ENCODE data around the gene ITPKB. TPM values are rescaled to one million over a fixed set of nuclear protein-coding genes. Genes with fewer than 3 reads are reported as not detected.
A peak's percentile ranks its signal among the peaks of the same experiment; 100 is the strongest.

ITPKB gene
- total RNA-seq, 1 donor from 2014 or later: 34.2 TPM

- no peak for DNase-seq (ENCODE audit: low read depth, low spot score)
These were observed 100.5 kb downstream of the ITPKB start for GRCh38 chr1:226638608-226639007.

GRCh38 chr1:226638001-226638601 lies 101.0 kb downstream of the ITPKB start:
- DNase-seq (ENCODE audit: low read depth, low spot score): no peak

- DNase-seq (ENCODE audit: low read depth, low spot score): no peak
These were observed 101.7 kb downstream of the ITPKB start for GRCh38 chr1:226637147-226637935.

GRCh38 chr1:226636847-226637096 lies 102.3 kb downstream of the ITPKB start:
- DNase-seq (ENCODE audit: low read depth, low spot score): no peak

GRCh38 chr1:226635456-226635941 lies 103.6 kb downstream of the ITPKB start:
- no peak for DNase-seq (ENCODE audit: low read depth, low spot score)

- no peak for DNase-seq (ENCODE audit: low read depth, low spot score)
These were observed 104.4 kb downstream of the ITPKB start for GRCh38 chr1:226634611-226635246.

- no peak for DNase-seq (ENCODE audit: low read depth, low spot score)
These were observed 104.9 kb downstream of the ITPKB start for GRCh38 chr1:226634166-226634588.

GRCh38 chr1:226633541-226634165 lies 105.4 kb downstream of the ITPKB start:
- no peak for DNase-seq (ENCODE audit: low read depth, low spot score)

GRCh38 chr1:226632922-226633351 lies 106.1 kb downstream of the ITPKB start:
- DNase-seq (ENCODE audit: low read depth, low spot score): no peak

GRCh38 chr1:226632169-226632879 lies 106.8 kb downstream of the ITPKB start:
- no peak for DNase-seq (ENCODE audit: low read depth, low spot score)

- no peak for DNase-seq (ENCODE audit: low read depth, low spot score)
These were observed 107.7 kb downstream of the ITPKB start for GRCh38 chr1:226631229-226632000.

GRCh38 chr1:226630592-226630991 lies 108.5 kb downstream of the ITPKB start:
- no peak for DNase-seq (ENCODE audit: low read depth, low spot score)

- DNase-seq (ENCODE audit: low read depth, low spot score): no peak
These were observed 109.1 kb downstream of the ITPKB start for GRCh38 chr1:226629896-226630550.

- no peak for DNase-seq (ENCODE audit: low read depth, low spot score)
These were observed 109.7 kb downstream of the ITPKB start for GRCh38 chr1:226629210-226629895.

- DNase-seq (ENCODE audit: low read depth, low spot score): no peak
These were observed 110.4 kb downstream of the ITPKB start for GRCh38 chr1:226628612-226629155.

- DNase-seq (ENCODE audit: low read depth, low spot score): no peak
These were observed 111.0 kb downstream of the ITPKB start for GRCh38 chr1:226627924-226628611.

GRCh38 chr1:226627050-226627755 lies 111.9 kb downstream of the ITPKB start:
- no peak for DNase-seq (ENCODE audit: low read depth, low spot score)

GRCh38 chr1:226626577-226626956 lies 112.5 kb downstream of the ITPKB start:
- peak; percentile 26 for DNase-seq (ENCODE audit: low read depth, low spot score)
